HEK293 (cell line): ENCODE measurements around the gene SHROOM1.
A peak's percentile ranks its signal among the peaks of the same experiment; 100 is the strongest.

Experiments used
- CTCF ChIA-PET: fragments of 350-600 bp; formaldehyde crosslinking; extraction: SDS; loops from one replicate; lab custom pipeline; 2021; ENCODE audit warnings: antibody characterized with exemption; lab: Yijun Ruan, JAX
- POLR2A ChIA-PET: fragments of 300-600 bp; formaldehyde crosslinking; extraction: SDS; loops from one replicate; lab custom pipeline; 2020; ENCODE audit warnings: antibody characterized with exemption, inconsistent platforms; lab: Yijun Ruan, JAX
- H3K27ac ChIP-seq: fragments of 200-500 bp; sonication (Bioruptor generic); 2 replicates; pipeline ENCODE4 v1.5.1; 2014; ENCODE audit warnings: low read depth, low read length, control low read depth, inconsistent platforms; ENCODE audit errors: extremely low read depth
- H3K36me3 ChIP-seq, 2 experiments: fragments of 200-500 bp in 1 of 2; sonication (Bioruptor generic) in 1 of 2; 1 replicate in 1 of 2; 2 replicates in 1 of 2; pipeline ENCODE4 v1.5.1; 2014 to 2017; ENCODE audit warnings: inconsistent platforms in 2 of 2, low read length in 2 of 2; ENCODE audit not compliant: control insufficient read depth in 2 of 2, insufficient read depth in 1 of 2
- H3K4me1 ChIP-seq: fragments of 200-500 bp; sonication (Bioruptor generic); 2 replicates; pipeline ENCODE4 v1.5.1; 2014; ENCODE audit warnings: mild to moderate bottlenecking, low read length, inconsistent platforms; ENCODE audit not compliant: control insufficient read depth, insufficient read depth
- H3K4me3 ChIP-seq: 2 replicates; pipeline ENCODE4 v1.5.1; 2011; ENCODE audit warnings: low read depth, mild to moderate bottlenecking, control low read depth, low read length, moderate library complexity
- H3K9me3 ChIP-seq: fragments of 200-500 bp; sonication (Bioruptor generic); 2 replicates; pipeline ENCODE4 v1.5.1; 2014; ENCODE audit warnings: low read depth, low read length, inconsistent platforms; ENCODE audit not compliant: control insufficient read depth, insufficient read depth
- HOXC10 ChIP-seq: sonication (generic); formaldehyde crosslinking; IDR thresholded peaks from 2 replicates; pipeline ENCODE4 v1.8.1; 2023; ENCODE audit warnings: mild to moderate bottlenecking, missing genetic modification reagents
- KLF1 ChIP-seq: fragments of 450-650 bp; formaldehyde crosslinking; IDR thresholded peaks from 2 replicates; pipeline ENCODE4 v1.5.1; 2016; ENCODE audit warnings: missing biosample characterization, missing genetic modification characterization
- MEIS1 ChIP-seq: sonication (generic); formaldehyde crosslinking; IDR thresholded peaks from 2 replicates; pipeline ENCODE4 v1.8.1; 2022; ENCODE audit warnings: missing genetic modification reagents, mild to moderate bottlenecking, borderline replicate concordance
- PRDM1 ChIP-seq: fragments of 450-650 bp; formaldehyde crosslinking; IDR thresholded peaks from 2 replicates; pipeline ENCODE4; 2016; ENCODE audit warnings: missing biosample characterization, missing genetic modification characterization
- PRDM6 ChIP-seq: fragments of 450-650 bp; formaldehyde crosslinking; IDR thresholded peaks from 2 replicates; pipeline ENCODE4 v1.5.1; 2017; ENCODE audit warnings: missing biosample characterization, missing genetic modification characterization
- SP2 ChIP-seq: fragments of 450-650 bp; formaldehyde crosslinking; IDR thresholded peaks from 2 replicates; pipeline ENCODE4 v1.5.1; 2016; ENCODE audit warnings: missing biosample characterization, missing genetic modification characterization
- SP3 ChIP-seq: fragments of 450-650 bp; formaldehyde crosslinking; IDR thresholded peaks from 2 replicates; pipeline ENCODE4 v1.5.1; 2016; ENCODE audit warnings: missing biosample characterization, missing genetic modification characterization
- YY1 ChIP-seq: fragments of 450-650 bp; formaldehyde crosslinking; IDR thresholded peaks from 2 replicates; pipeline ENCODE4 v1.5.1; 2018; ENCODE audit warnings: missing biosample characterization, missing genetic modification characterization
- ZBTB1 ChIP-seq: fragments of 450-650 bp; formaldehyde crosslinking; IDR thresholded peaks from 2 replicates; pipeline ENCODE4 v1.5.1; 2016; ENCODE audit warnings: missing biosample characterization, missing genetic modification characterization
- ZBTB8A ChIP-seq: fragments of 450-650 bp; formaldehyde crosslinking; IDR thresholded peaks from 2 replicates; pipeline ENCODE4 v1.5.1; 2016; ENCODE audit warnings: missing biosample characterization, missing genetic modification characterization
- ZEB2 ChIP-seq: fragments of 450-650 bp; formaldehyde crosslinking; IDR thresholded peaks from 2 replicates; pipeline ENCODE4 v1.5.1; 2016; ENCODE audit warnings: missing biosample characterization, missing genetic modification characterization
- ZNF138 ChIP-seq: fragments of 450-650 bp; formaldehyde crosslinking; IDR thresholded peaks from 2 replicates; pipeline ENCODE4 v1.5.1; 2016; ENCODE audit warnings: missing biosample characterization, missing genetic modification characterization, borderline replicate concordance
- ZNF184 ChIP-seq: fragments of 450-650 bp; IDR thresholded peaks from 2 replicates; pipeline ENCODE4 v1.5.1; 2018; ENCODE audit warnings: missing biosample characterization, mild to moderate bottlenecking, missing genetic modification characterization
- ZNF404 ChIP-seq: fragments of 450-650 bp; formaldehyde crosslinking; IDR thresholded peaks from 2 replicates; pipeline ENCODE4 v1.5.1; 2017; ENCODE audit warnings: missing biosample characterization, missing genetic modification characterization
- ZNF48 ChIP-seq: fragments of 450-650 bp; formaldehyde crosslinking; IDR thresholded peaks from 2 replicates; pipeline ENCODE4 v1.5.1; 2016; ENCODE audit warnings: missing biosample characterization, missing genetic modification characterization
- ZNF571 ChIP-seq: fragments of 450-650 bp; formaldehyde crosslinking; IDR thresholded peaks from 2 replicates; pipeline ENCODE4 v1.5.0; 2017; ENCODE audit warnings: missing biosample characterization, missing genetic modification characterization
- ZNF664 ChIP-seq: fragments of 450-650 bp; formaldehyde crosslinking; IDR thresholded peaks from 2 replicates; pipeline ENCODE4 v1.5.1; 2016; ENCODE audit warnings: missing biosample characterization, missing genetic modification characterization
- TF ChIP-seq, protein P1 (sequence below): fragments of 450-650 bp; formaldehyde crosslinking; IDR thresholded peaks from 2 replicates; pipeline ENCODE4 v1.5.1; 2017; ENCODE audit warnings: missing biosample characterization, mild to moderate bottlenecking, missing genetic modification characterization, moderate library complexity
- TF ChIP-seq, protein P2 (sequence below): fragments of 450-650 bp; formaldehyde crosslinking; IDR thresholded peaks from 2 replicates; pipeline ENCODE4 v1.5.1; 2016; ENCODE audit warnings: missing biosample characterization, missing genetic modification characterization
- TF ChIP-seq, protein P3 (sequence below): fragments of 450-650 bp; formaldehyde crosslinking; IDR thresholded peaks from 2 replicates; pipeline ENCODE4 v1.5.1; 2016; ENCODE audit warnings: missing biosample characterization, missing genetic modification characterization

SHROOM1 gene

DNA sequence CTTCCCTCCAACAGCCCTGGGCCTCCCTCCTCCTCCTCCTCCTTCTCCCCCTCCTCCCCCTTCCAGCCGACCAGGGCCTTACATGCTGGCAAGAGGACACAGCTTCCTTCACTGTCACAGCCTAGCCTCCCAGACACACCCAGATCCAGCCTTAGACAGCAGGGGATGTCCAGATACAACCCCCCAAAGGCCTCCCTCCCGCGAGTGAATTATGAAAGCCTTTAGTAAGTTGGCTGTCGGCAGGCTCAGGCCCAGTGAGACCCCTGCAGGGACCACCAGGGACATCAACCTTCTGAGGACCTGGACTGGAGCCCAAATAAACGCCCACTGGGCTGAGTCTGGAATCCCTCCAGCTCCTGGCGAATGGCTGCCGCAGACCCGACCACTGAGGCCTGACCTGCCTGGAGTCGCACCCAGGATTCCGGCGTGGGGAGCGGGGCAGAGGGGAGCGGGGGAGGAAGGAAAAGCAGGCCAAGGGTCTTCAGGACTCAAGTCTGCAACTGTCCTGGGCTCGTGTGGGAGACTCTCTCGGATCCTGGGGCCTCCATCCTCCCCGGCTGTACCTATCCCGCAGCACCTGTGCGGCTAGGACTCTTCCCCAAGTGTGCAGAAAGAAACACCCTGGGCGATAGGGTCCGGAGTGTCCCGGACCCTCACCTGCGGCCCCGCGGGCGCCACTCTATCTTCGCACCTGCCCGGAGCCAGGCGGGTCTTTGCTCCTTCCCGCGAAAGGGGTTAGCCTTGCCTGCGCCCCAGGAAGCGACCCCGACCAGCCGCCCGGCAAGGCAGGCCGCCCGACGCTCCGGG is 54.1 kb downstream of the SHROOM1 start (continued):
- TF ChIP-seq PRDM6 (tag by site-specific recombination) (no peak), SP3 (peak; percentile 60), ZBTB8A (tag by site-specific recombination) (peak; percentile 99), ZBTB1 (no peak), ZNF571 (tag by site-specific recombination) (no peak)
- TF ChIP-seq, protein P1, sequence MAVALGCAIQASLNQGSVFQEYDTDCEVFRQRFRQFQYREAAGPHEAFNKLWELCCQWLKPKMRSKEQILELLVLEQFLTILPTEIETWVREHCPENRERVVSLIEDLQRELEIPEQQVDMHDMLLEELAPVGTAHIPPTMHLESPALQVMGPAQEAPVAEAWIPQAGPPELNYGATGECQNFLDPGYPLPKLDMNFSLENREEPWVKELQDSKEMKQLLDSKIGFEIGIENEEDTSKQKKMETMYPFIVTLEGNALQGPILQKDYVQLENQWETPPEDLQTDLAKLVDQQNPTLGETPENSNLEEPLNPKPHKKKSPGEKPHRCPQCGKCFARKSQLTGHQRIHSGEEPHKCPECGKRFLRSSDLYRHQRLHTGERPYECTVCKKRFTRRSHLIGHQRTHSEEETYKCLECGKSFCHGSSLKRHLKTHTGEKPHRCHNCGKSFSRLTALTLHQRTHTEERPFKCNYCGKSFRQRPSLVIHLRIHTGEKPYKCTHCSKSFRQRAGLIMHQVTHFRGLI, result no peak

DNA sequence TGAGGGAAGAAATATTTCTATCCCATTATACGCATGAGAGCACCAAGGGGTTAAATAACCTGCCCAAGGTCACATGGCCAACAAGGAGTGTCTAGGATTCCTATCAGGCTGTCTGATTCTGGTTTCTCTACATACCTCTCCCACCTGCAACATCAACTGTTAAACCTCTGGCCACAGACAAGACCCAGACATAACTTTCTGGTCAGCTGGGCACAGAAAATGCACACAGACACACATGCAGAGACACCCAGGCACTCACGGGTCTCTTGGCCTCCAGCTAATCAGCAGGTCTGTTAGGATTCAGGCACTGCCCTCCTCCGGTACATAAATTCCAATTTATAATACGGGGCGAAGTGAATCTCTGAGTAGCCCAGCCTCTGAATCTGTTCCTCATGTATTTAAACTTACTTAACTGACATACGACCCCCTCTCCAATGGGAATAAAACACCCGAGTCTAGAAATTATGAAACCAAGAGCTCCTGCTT is 54.9 kb downstream of the SHROOM1 start:
- Histone ChIP-seq H3K9me3 (no peaks in the 10 kb centered on the region), H3K4me1 (no peaks in the 10 kb centered on the region), H3K36me3 (peaks cover 0 to 5% of the 10 kb centered on the region in 2 experiments; a peak in 1 of 3 replicates), H3K4me3 (peak overlapping the region; percentile 70), H3K27ac (no peak overlapping the region)
- no peak for TF ChIP-seq ZBTB8A (tag by site-specific recombination)
- no peak for TF ChIP-seq HOXC10 (CRISPR knock-in tag)
- no peak for TF ChIP-seq SP2 (tag by site-specific recombination)
- no peak for TF ChIP-seq YY1
- TF ChIP-seq ZNF48 (tag by site-specific recombination), result no peak
- TF ChIP-seq, protein P2, sequence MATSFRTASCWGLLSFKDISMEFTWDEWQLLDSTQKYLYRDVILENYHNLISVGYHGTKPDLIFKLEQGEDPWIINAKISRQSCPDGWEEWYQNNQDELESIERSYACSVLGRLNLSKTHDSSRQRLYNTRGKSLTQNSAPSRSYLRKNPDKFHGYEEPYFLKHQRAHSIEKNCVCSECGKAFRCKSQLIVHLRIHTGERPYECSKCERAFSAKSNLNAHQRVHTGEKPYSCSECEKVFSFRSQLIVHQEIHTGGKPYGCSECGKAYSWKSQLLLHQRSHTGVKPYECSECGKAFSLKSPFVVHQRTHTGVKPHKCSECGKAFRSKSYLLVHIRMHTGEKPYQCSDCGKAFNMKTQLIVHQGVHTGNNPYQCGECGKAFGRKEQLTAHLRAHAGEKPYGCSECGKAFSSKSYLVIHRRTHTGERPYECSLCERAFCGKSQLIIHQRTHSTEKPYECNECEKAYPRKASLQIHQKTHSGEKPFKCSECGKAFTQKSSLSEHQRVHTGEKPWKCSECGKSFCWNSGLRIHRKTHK (tag by site-specific recombination), result no peak
- no peak for TF ChIP-seq ZNF184 (tag by site-specific recombination)
- no peak for TF ChIP-seq MEIS1
- no peak for TF ChIP-seq ZNF664 (tag by site-specific recombination)
- CTCF ChIA-PET, result interaction anchor here (0.7 to 1.0 kb wide), 4 partner anchors 21 to 45 kb away, joined by 3 read pairs; no protein-coding TSS in a partner anchor
- POLR2A ChIA-PET, result interaction anchor here (0.8 to 2.0 kb wide), 10 partner anchors 10 to 59 kb away, joined by 3 to 9 read pairs (median 4); partner anchors contain the start of gene KIF3A

DNA sequence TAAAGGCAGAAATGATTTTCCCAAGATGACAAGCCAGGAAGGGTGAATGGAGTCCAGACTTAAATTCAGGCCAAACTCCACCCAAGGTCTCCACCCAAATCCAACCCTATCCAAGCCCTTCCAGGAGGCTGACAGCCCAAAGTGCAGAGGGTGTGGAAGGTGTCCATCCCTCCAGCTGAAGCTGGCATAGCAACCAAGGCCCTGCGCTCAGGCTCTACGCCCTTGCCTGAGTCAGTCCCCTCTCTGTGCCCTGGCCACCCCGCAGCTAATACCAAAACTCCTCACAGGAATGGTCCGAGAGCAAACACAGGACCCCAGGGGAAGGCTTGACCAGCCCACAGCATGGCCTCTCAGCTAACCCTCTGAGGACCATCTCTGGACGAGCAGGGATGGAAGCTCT is 55.6 kb downstream of the SHROOM1 start:
- no peak overlapping the region for H3K4me3 ChIP-seq
- CTCF ChIA-PET, result no interaction called here
- no peak overlapping the region for H3K27ac ChIP-seq
- TF ChIP-seq ZNF404 (tag by site-specific recombination) (no peak), ZEB2 (no peak), ZNF138 (tag by site-specific recombination) (no peak), KLF1 (tag by site-specific recombination) (peak; percentile 71), PRDM1 (tag by site-specific recombination) (no peak)
- TF ChIP-seq, protein P3, sequence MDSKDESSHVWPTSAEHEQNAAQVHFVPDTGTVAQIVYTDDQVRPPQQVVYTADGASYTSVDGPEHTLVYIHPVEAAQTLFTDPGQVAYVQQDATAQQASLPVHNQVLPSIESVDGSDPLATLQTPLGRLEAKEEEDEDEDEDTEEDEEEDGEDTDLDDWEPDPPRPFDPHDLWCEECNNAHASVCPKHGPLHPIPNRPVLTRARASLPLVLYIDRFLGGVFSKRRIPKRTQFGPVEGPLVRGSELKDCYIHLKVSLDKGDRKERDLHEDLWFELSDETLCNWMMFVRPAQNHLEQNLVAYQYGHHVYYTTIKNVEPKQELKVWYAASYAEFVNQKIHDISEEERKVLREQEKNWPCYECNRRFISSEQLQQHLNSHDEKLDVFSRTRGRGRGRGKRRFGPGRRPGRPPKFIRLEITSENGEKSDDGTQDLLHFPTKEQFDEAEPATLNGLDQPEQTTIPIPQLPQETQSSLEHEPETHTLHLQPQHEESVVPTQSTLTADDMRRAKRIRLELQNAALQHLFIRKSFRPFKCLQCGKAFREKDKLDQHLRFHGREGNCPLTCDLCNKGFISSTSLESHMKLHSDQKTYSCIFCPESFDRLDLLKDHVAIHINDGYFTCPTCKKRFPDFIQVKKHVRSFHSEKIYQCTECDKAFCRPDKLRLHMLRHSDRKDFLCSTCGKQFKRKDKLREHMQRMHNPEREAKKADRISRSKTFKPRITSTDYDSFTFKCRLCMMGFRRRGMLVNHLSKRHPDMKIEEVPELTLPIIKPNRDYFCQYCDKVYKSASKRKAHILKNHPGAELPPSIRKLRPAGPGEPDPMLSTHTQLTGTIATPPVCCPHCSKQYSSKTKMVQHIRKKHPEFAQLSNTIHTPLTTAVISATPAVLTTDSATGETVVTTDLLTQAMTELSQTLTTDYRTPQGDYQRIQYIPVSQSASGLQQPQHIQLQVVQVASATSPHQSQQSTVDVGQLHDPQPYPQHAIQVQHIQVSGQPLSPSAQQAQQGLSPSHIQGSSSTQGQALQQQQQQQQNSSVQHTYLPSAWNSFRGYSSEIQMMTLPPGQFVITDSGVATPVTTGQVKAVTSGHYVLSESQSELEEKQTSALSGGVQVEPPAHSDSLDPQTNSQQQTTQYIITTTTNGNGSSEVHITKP, result no peak
- H3K9me3 ChIP-seq, result no peaks in the 10 kb centered on the region
- POLR2A ChIA-PET, result interaction anchor here (1.3 to 2.0 kb wide), 6 partner anchors 9 to 59 kb away, joined by 3 to 9 read pairs (median 4); partner anchors contain the start of gene KIF3A
- peaks cover 0 to 5% of the 10 kb centered on the region in 2 experiments; a peak in 1 of 3 replicates for H3K36me3 ChIP-seq
- H3K4me1 ChIP-seq, result no peaks in the 10 kb centered on the region
